ENCODE data around the gene ASRGL1.

DNA sequence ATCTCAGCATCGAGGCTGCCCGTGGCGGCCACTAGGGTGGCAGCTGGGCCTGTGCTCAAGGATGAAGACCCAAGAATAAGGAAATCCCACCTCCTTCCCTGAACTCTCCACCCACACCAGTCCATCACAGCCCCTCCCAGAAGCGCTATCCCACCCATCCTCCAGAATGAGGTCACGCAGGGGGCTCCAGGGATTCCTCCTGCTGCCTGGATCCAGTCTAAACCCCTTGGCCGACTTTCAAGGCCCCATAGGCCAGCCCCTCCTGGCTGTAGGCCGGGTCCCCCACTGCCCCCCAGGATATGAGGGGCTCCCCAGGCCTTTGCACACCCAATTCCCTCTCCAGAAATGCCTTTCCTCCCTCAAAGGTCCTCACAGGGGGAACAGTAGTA lies 62.6 kb downstream of the ASRGL1 start:
- TF ChIP-seq ZNF384 (IDR thresholded peaks at IDR 0.05), result no peak
- TF ChIP-seq SP1 (IDR thresholded peaks at IDR 0.05), result no peak
- TF ChIP-seq, protein P1, sequence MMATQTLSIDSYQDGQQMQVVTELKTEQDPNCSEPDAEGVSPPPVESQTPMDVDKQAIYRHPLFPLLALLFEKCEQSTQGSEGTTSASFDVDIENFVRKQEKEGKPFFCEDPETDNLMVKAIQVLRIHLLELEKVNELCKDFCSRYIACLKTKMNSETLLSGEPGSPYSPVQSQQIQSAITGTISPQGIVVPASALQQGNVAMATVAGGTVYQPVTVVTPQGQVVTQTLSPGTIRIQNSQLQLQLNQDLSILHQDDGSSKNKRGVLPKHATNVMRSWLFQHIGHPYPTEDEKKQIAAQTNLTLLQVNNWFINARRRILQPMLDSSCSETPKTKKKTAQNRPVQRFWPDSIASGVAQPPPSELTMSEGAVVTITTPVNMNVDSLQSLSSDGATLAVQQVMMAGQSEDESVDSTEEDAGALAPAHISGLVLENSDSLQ (IDR thresholded peaks at IDR 0.05), result no peak
- no peak for TF ChIP-seq HDGF (IDR thresholded peaks at IDR 0.05; ENCODE audit: borderline replicate concordance)
- TF ChIP-seq CTBP1 (IDR thresholded peaks at IDR 0.05; ENCODE audit: borderline replicate concordance), result no peak
- no peak for TF ChIP-seq LEF1 (IDR thresholded peaks at IDR 0.05; ENCODE audit: borderline replicate concordance)
- TF ChIP-seq BHLHE40 (IDR thresholded peaks at IDR 0.05; ENCODE audit: borderline replicate concordance), result no peak
